NB4 (cell line): ENCODE measurements around the gene PRDX2.
A peak's percentile ranks its signal among the peaks of the same experiment; 100 is the strongest.

Source experiments
- DNase-seq: peaks from one replicate; pipeline ENCODE4 v3.0.0; 2010; ENCODE audit warnings: low read depth
- H3K4me3 ChIP-seq: one replicate; pipeline ENCODE4 v1.5.1; 2011; ENCODE audit warnings: mild to moderate bottlenecking, low read depth, low read length, moderate library complexity
- MYC ChIP-seq: IDR thresholded peaks from 2 replicates; pipeline ENCODE4 v1.6.1; 2011; ENCODE audit warnings: low read depth, low read length
- POLR2A ChIP-seq: IDR thresholded peaks from 2 replicates; pipeline ENCODE4 v1.6.1; 2011; ENCODE audit warnings: mild to moderate bottlenecking; ENCODE audit not compliant: insufficient read length; ENCODE audit errors: extremely low read depth
- TF ChIP-seq, protein P1 (sequence below): IDR thresholded peaks from one replicate; pipeline ENCODE4 v1.5.1; 2012; ENCODE audit warnings: low read depth, low read length
- TF ChIP-seq, protein P2 (sequence below): IDR thresholded peaks from 2 replicates; pipeline ENCODE4 v1.6.1; 2011; ENCODE audit warnings: low read depth, low read length

PRDX2 gene

DNA sequence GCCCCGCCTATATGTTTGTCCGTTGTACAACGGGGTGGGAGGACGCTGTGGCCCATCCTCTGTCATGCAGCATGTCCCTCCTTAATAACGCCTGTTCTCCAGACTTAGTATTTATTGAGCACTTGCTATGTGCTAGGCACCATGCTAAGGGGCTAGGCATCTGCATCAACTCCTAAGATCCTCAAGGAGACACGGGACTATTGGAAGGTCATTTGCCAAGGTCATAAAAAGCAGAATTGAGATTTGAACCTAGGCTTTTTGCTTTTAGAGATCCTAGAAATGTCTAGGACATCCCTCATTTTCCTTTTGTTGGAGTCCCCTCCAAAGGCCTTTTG, 34.9 kb upstream of the PRDX2 start:
- H3K4me3 ChIP-seq: no peak overlapping the region
- no peak for TF ChIP-seq MYC
- TF ChIP-seq, protein P1, sequence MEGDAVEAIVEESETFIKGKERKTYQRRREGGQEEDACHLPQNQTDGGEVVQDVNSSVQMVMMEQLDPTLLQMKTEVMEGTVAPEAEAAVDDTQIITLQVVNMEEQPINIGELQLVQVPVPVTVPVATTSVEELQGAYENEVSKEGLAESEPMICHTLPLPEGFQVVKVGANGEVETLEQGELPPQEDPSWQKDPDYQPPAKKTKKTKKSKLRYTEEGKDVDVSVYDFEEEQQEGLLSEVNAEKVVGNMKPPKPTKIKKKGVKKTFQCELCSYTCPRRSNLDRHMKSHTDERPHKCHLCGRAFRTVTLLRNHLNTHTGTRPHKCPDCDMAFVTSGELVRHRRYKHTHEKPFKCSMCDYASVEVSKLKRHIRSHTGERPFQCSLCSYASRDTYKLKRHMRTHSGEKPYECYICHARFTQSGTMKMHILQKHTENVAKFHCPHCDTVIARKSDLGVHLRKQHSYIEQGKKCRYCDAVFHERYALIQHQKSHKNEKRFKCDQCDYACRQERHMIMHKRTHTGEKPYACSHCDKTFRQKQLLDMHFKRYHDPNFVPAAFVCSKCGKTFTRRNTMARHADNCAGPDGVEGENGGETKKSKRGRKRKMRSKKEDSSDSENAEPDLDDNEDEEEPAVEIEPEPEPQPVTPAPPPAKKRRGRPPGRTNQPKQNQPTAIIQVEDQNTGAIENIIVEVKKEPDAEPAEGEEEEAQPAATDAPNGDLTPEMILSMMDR: no peak
- TF ChIP-seq, protein P2, sequence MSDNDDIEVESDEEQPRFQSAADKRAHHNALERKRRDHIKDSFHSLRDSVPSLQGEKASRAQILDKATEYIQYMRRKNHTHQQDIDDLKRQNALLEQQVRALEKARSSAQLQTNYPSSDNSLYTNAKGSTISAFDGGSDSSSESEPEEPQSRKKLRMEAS: no peak
- TF ChIP-seq POLR2A: no peak
- DNase-seq: no peak

DNA sequence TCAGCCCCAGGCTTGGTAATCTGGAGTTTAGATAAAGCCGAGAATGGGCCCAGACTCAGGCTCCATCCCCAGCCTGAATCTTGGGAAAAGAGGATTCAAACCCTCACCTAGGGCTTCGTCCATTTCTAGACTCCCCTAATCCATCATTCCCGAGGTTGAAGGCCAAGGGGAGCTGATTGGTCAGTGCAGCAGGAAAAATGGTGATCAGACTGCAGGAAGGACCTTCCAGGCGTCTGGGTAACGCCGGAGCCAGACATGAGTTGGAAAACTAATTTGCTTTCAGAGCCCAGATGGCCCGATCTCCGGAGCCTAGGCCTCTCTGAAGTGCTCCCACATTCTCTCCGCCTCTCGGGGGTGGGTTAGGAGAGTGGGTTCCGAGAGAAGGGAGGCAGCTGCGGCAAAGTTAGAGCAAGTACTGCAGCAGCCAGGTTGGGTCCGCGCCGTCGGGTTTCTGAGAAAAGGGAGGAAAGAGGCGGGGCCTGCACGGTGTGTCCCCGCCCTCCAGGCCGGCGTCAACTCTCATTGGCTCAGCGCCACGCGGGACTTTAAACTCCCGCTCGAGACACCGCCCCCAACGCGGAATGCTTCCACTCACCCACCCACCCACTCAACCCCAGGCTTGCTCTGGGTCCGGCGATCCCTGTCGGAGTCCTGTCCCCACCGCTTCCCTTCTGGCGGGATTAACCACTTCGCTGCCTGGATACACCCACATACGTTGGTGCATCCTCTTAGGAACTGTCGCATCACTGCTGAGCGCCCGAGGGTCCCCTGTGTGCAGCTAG, 33.6 kb upstream of the PRDX2 start:
- TF ChIP-seq, protein P2: no peak
- TF ChIP-seq POLR2A (no peak), MYC (no peak)
- TF ChIP-seq, protein P1: no peak
- H3K4me3 ChIP-seq: no peak overlapping the region
- DNase-seq: no peak

DNA sequence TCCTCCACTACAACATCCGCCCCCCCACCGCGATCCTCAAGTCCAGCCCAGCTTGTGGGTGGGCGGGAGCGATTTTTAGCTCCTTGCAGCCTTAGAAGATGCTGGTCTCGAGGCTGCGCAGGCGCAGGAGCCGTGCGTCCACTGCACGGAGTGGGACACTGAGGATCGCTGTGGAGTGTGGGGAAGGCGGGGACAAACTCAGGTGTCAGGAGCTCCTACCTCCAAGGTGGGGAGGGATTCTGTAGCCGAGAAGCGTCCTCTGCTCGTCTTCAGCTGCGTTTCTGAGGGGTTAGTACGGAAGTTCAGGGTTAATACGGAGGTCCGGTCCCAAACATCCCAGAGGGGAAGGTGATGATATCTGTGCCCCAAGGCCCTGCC, 33.0 kb upstream of the PRDX2 start, which contains the start of gene RTBDN:
RTBDN (minus strand) TSS at position 14 of the 378 bp plus-strand sequence. CDS start 4,600 bp downstream, outside the sequence.
- no peak for DNase-seq
- no peak for TF ChIP-seq POLR2A
- TF ChIP-seq, protein P2: no peak
- TF ChIP-seq MYC: no peak
- TF ChIP-seq, protein P1: no peak
- H3K4me3 ChIP-seq: no peak within 1 kb of the TSS

DNA sequence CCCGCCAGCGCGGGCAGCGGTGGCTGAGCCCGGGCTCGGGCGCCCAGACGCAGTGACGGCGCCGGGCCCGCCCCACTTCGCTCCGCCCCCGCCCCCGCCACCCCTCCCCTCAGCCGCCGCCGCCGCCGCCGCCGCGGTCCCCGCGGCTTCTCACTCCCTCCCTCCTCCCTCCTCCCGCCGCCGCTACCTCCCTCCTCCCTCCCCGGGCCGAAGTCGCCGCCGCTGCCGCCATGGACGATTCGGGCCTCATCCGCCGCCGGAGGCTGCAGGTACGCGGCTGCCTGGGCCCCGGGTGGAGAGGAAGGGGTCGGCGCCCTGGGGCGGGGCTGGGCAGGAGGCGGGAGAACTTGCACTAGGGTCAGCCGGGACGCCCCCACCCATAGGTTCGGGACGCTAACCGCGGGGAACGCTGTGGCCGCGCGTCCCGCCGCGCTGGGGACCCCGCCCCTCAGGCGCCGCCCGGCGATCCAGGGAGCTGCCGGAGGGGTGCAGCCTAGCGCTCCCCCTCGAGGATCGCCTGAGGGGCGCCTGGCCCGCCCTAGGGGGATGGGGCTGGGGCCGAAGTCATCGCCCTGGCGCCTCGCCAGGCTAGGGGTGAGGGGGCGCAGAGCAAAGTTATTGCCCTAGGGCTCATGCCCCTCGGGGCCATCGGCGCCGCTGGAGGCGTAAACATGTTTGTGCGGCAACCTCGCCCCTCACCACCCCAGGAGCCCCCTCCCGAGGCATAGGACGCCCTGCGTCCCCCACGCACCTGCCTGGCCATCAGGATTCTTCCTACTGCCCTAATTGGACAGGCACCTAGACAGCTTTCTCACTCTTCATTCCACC, 32.4 kb upstream of the PRDX2 start:
- TF ChIP-seq, protein P2: no peak
- TF ChIP-seq MYC: no peak
- TF ChIP-seq POLR2A: no peak
- TF ChIP-seq, protein P1: no peak
- DNase-seq: peak; percentile 44
- H3K4me3 ChIP-seq: no peak overlapping the region

DNA sequence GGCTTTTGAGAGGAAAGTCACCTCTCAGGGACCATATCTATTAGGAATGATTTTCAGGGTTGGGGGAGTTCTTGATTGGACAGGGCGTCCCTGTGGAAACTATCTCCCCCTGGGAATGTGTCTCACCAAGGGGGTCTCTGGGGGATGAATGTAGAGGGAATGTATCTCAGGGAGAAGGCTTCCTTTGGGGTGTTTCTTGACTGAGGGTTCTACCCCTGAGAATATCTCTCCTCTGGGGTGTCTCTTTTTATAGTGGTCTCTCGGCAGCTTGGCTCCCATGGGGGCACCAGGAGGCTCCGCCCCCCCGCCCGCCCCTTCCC, 31.8 kb upstream of the PRDX2 start:
- TF ChIP-seq, protein P2: no peak
- TF ChIP-seq, protein P1: no peak
- no peak for TF ChIP-seq POLR2A
- TF ChIP-seq MYC: no peak
- no peak for DNase-seq
- H3K4me3 ChIP-seq: no peak overlapping the region
